Gastroesophageal sphincter (tissue), 3 donors: ENCODE results near the gene ECEL1.

ENCODE experiments used
- CTCF ChIP-seq, 4 experiments: fragments of 200-600 bp in 2 of 4; fragments of 450-650 bp in 2 of 4; sonication (generic) in 1 of 4; IDR thresholded peaks; one replicate each; pipeline ENCODE4 v1.5.1; 2017 to 2019; ENCODE audit warnings: antibody characterized with exemption in 4 of 4, mild to moderate bottlenecking in 2 of 4, moderate library complexity in 2 of 4
- POLR2A ChIP-seq, 2 donors: fragments of 450-650 bp; IDR thresholded peaks; one replicate each; pipeline ENCODE4 v1.6.1; 2017; ENCODE audit warnings: antibody characterized with exemption in 2 of 2, mild to moderate bottlenecking in 2 of 2, moderate library complexity in 1 of 2
- POLR2AphosphoS5 ChIP-seq: sonication (generic); formaldehyde crosslinking; IDR thresholded peaks from one replicate; pipeline ENCODE4 v1.6.1; 2017; ENCODE audit warnings: antibody characterized with exemption

- TF ChIP-seq POLR2A (IDR thresholded peaks at IDR 0.05) (no peak), POLR2AphosphoS5 (no peak), CTCF (IDR thresholded peaks at IDR 0.05) (no peak)
These were observed at the start of gene ECEL1 for GRCh38 chr2:232487385-232488096.
